DOHH2 (cell line): ENCODE measurements around the gene WWOX.

Source experiments
- H3F3A ChIP-seq: fragments of 200-600 bp; sonication (generic), shearing (Covaris generic); 2 replicates; pipeline ENCODE4 v1.6.0; 2016; ENCODE audit warnings: antibody characterized with exemption, mild to moderate bottlenecking; ENCODE audit not compliant: control insufficient read depth, insufficient read depth
- H3K27ac ChIP-seq: fragments of 200-600 bp; sonication (generic); 2 replicates; pipeline ENCODE4 v1.5.1; 2014; ENCODE audit warnings: low read depth, mild to moderate bottlenecking, low read length, moderate library complexity
- H3K27me3 ChIP-seq: fragments of 200-600 bp; sonication (generic); 2 replicates; pipeline ENCODE4 v1.6.1; 2014; ENCODE audit warnings: mild to moderate bottlenecking, low read length, mixed read lengths; ENCODE audit not compliant: control insufficient read depth
- H3K36me3 ChIP-seq: fragments of 200-600 bp; sonication (generic); 2 replicates; pipeline ENCODE4 v1.6.1; 2014; ENCODE audit warnings: mild to moderate bottlenecking, low read length, moderate library complexity, mixed read lengths; ENCODE audit not compliant: control insufficient read depth
- H3K4me1 ChIP-seq: fragments of 200-600 bp; sonication (generic); 2 replicates; pipeline ENCODE4 v1.6.1; 2014; ENCODE audit warnings: mild to moderate bottlenecking, low read length, mixed read lengths; ENCODE audit not compliant: control insufficient read depth
- H3K4me2 ChIP-seq: fragments of 200-600 bp; sonication (generic); 2 replicates; pipeline ENCODE4 v1.6.0; 2014; ENCODE audit warnings: mild to moderate bottlenecking, low read length, moderate library complexity
- H3K4me3 ChIP-seq: fragments of 200-600 bp; sonication (generic); 2 replicates; pipeline ENCODE4 v1.5.1; 2014; ENCODE audit warnings: mild to moderate bottlenecking, low read length, mixed read lengths
- H3K79me2 ChIP-seq: fragments of 200-600 bp; sonication (generic); 2 replicates; pipeline ENCODE4 v1.6.1; 2014; ENCODE audit warnings: mild to moderate bottlenecking, low read length, mixed read lengths; ENCODE audit not compliant: control insufficient read depth
- H3K9me2 ChIP-seq: fragments of 200-600 bp; sonication (generic); replicated peaks from 2 replicates; pipeline ENCODE4 v1.6.1; 2014; ENCODE audit warnings: mild to moderate bottlenecking, low read length, mixed read lengths; ENCODE audit not compliant: control insufficient read depth
- H3K9me3 ChIP-seq: fragments of 200-600 bp; sonication (generic); 2 replicates; pipeline ENCODE4 v1.6.1; 2014; ENCODE audit warnings: antibody characterized with exemption, low read length, mixed read lengths; ENCODE audit not compliant: control insufficient read depth, insufficient read depth
- H4K20me1 ChIP-seq: fragments of 200-600 bp; sonication (generic); 2 replicates; pipeline ENCODE4 v1.6.0; 2014; ENCODE audit warnings: low read depth, mild to moderate bottlenecking, antibody characterized with exemption, low read length, moderate library complexity; ENCODE audit not compliant: control insufficient read depth, insufficient read depth
- CTCF ChIP-seq: fragments of 200-600 bp; sonication (generic); IDR thresholded peaks from one replicate; pipeline ENCODE4 v1.5.1; 2014; ENCODE audit warnings: antibody characterized with exemption, mild to moderate bottlenecking, low read depth, low read length; ENCODE audit not compliant: poor library complexity, severe bottlenecking
- EZH2phosphoT487 ChIP-seq: fragments of 200-600 bp; sonication (generic); IDR thresholded peaks from 2 replicates; pipeline ENCODE4 v1.6.1; 2017; ENCODE audit warnings: borderline replicate concordance, mild to moderate bottlenecking, antibody characterized with exemption, low read length, moderate library complexity, mixed read lengths

Gene WWOX

GRCh38 chr16:78882751-78883150 is 783.3 kb downstream of the WWOX start:
- Histone ChIP-seq H3K9me2 (no peaks in the 10 kb centered on the region), H3K27me3 (no peaks in the 10 kb centered on the region), H3K36me3 (no peaks in the 10 kb centered on the region), H3F3A (no peaks in the 10 kb centered on the region), H3K9me3 (no peaks in the 10 kb centered on the region), H4K20me1 (no peaks in the 10 kb centered on the region), H3K4me2 (no peak overlapping the region), H3K27ac (no peak overlapping the region), H3K79me2 (no peaks in the 10 kb centered on the region), H3K4me3 (no peak overlapping the region), H3K4me1 (no peaks in the 10 kb centered on the region)
- TF ChIP-seq CTCF (no peak), EZH2phosphoT487 (no peak)

GRCh38 chr16:78884204-78884603 is 784.8 kb downstream of the WWOX start:
- no peak for TF ChIP-seq CTCF
- no peak for TF ChIP-seq EZH2phosphoT487
- Histone ChIP-seq H3K4me3 (no peak overlapping the region), H3F3A (no peaks in the 10 kb centered on the region), H3K4me2 (no peak overlapping the region), H3K4me1 (no peaks in the 10 kb centered on the region), H3K79me2 (no peaks in the 10 kb centered on the region), H3K27ac (no peak overlapping the region), H3K36me3 (no peaks in the 10 kb centered on the region), H3K27me3 (no peaks in the 10 kb centered on the region), H3K9me2 (no peaks in the 10 kb centered on the region), H4K20me1 (no peaks in the 10 kb centered on the region), H3K9me3 (no peaks in the 10 kb centered on the region)

- H3K79me2 ChIP-seq = no peaks in the 10 kb centered on the region
These were observed 789.9 kb downstream of the WWOX start for GRCh38 chr16:78889346-78889745.

More at GRCh38 chr16:78889346-78889745, 789.9 kb downstream of the WWOX start:
- Histone ChIP-seq H3K4me1 (no peaks in the 10 kb centered on the region), H3K36me3 (no peaks in the 10 kb centered on the region), H3F3A (no peaks in the 10 kb centered on the region), H3K4me3 (no peak overlapping the region), H3K4me2 (no peak overlapping the region), H3K9me2 (no peaks in the 10 kb centered on the region), H3K27me3 (no peaks in the 10 kb centered on the region), H4K20me1 (no peaks in the 10 kb centered on the region), H3K9me3 (no peaks in the 10 kb centered on the region), H3K27ac (no peak overlapping the region)
- no peak for TF ChIP-seq EZH2phosphoT487
- no peak for TF ChIP-seq CTCF
